ENCODE data around the gene XRRA1.

The XRRA1 gene

DNA sequence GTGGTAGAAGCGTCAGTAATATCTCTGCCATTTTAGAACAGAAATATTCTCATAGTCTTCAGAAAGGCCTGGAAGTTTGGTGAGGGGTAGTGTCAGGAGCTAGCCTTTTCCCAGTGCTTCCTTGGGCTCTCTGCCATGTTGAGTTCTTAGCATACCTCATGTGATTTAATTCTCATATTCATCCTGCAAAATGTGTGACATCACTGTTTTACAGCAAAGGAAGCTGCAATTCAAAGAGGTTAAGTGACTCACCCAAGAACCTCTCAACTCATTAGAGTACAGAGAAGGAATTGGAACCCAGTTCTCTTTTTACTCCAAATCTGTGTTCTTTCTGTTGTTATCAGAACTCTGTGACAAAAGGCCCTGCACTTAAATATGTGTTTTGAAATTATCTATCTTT lies 128.1 kb downstream of the XRRA1 start:
- CTCF ChIA-PET, result interaction anchor here (0.8 kb wide), 1 partner anchor 12 kb away, joined by 3 read pairs; no protein-coding TSS in a partner anchor
- no peak for DNase-seq
- Mint-ChIP-seq H3K9me3 (peaks cover 20% of the 10 kb centered on the region), H3K27me3 (no peaks in the 10 kb centered on the region), H3K4me1 (peaks cover 23% of the 10 kb centered on the region), H3K27ac (no peak overlapping the region), H3K4me3 (no peak overlapping the region), H3K36me3 (peaks cover 78% of the 10 kb centered on the region)

- H3K4me1 Mint-ChIP-seq, result peaks cover 23% of the 10 kb centered on the region
- H3K27ac Mint-ChIP-seq, result peak overlapping the region; percentile 3
- CTCF ChIA-PET, result interaction anchor here (1.7 kb wide), 1 partner anchor 9 kb away, joined by 3 read pairs; no protein-coding TSS in a partner anchor
- DNase-seq, result no peak
- peaks cover 10% of the 10 kb centered on the region for H3K9me3 Mint-ChIP-seq
- H3K27me3 Mint-ChIP-seq, result no peaks in the 10 kb centered on the region
- H3K36me3 Mint-ChIP-seq, result peaks cover 69% of the 10 kb centered on the region
- H3K4me3 Mint-ChIP-seq, result no peak overlapping the region
Observed at GRCh38 chr11:74819400-74819799, 129.5 kb downstream of the XRRA1 start.

DNA sequence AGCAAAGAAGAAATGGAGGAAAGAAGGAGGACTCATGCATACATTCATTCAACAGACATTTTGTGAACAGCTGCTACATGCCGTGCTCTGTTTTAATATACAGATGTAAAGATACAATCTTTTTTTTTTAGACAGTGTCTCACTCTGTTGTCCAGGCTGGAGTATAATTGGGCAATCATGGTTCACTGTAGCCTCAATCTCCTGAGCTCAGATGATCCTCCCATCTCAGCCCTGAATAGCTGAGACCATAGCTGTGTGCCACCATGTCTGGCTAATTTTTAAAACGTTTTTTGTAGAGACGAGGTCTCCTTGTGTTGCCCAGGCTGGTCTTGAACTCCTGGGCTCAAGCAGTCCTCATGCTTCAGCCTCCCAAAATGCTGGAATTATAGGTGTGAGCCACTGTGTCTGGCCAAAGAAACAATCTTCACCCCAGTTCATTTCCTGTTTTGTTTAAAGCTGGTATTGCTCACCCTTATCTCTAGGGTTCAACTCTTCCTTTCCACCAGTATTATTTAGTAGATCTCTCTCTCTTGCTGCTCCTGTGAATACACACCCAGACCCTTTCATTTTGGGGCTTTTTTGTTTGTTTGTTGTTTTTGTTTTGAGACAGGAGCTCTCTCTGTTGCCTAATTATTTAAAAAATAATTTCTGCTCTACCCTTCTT lies 130.5 kb downstream of the XRRA1 start:
- no peaks in the 10 kb centered on the region for H3K27me3 Mint-ChIP-seq

GRCh38 chr11:74816664-74817063 lies 132.2 kb downstream of the XRRA1 start:
- H3K27me3 Mint-ChIP-seq, result no peaks in the 10 kb centered on the region
- CTCF ChIA-PET, result no interaction called here
- no peak overlapping the region for H3K27ac Mint-ChIP-seq

More for the DNA sequence above, 130.5 kb downstream of the XRRA1 start:
- H3K27ac Mint-ChIP-seq, result peak overlapping the region; percentile 0
- CTCF ChIA-PET, result interaction anchor here (1.7 kb wide), 1 partner anchor 9 kb away, joined by 3 read pairs; no protein-coding TSS in a partner anchor
- no peaks in the 10 kb centered on the region for H3K9me3 Mint-ChIP-seq
- DNase-seq, result no peak
- H3K4me3 Mint-ChIP-seq, result no peak overlapping the region
- peaks cover 23% of the 10 kb centered on the region for H3K4me1 Mint-ChIP-seq
- H3K36me3 Mint-ChIP-seq, result peaks cover 60% of the 10 kb centered on the region

DNA sequence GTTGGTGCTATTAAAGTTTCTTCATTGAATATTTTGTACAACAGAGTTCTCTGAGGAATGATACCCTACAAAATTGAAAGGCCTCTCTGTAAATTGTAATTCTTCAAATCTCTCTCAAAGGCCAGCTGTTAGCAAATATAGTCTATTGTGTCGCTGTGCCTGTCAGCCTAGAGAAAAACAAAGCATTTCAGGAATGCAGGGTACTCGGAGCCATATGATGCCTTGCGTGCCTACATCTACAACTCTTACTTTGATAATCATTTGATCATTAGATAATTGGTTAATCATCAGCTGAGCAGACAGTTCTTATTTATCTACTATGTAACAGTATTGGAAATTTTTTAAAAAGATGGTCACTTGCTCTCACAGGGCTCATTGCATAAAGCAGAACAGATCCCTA lies 132.9 kb downstream of the XRRA1 start:
- Mint-ChIP-seq H3K27me3 (no peaks in the 10 kb centered on the region), H3K4me1 (peaks cover 23% of the 10 kb centered on the region), H3K36me3 (peaks cover 51% of the 10 kb centered on the region), H3K27ac (no peak overlapping the region), H3K9me3 (no peaks in the 10 kb centered on the region), H3K4me3 (no peak overlapping the region)
- DNase-seq, result no peak
- CTCF ChIA-PET, result no interaction called here

More at GRCh38 chr11:74816664-74817063, 132.2 kb downstream of the XRRA1 start:
- no peaks in the 10 kb centered on the region for H3K9me3 Mint-ChIP-seq
- peaks cover 23% of the 10 kb centered on the region for H3K4me1 Mint-ChIP-seq
- no peak for DNase-seq
- H3K4me3 Mint-ChIP-seq, result no peak overlapping the region
- peaks cover 55% of the 10 kb centered on the region for H3K36me3 Mint-ChIP-seq

GRCh38 chr11:74809801-74810200 lies 139.1 kb downstream of the XRRA1 start:
- CTCF ChIA-PET, result no interaction called here

DNA sequence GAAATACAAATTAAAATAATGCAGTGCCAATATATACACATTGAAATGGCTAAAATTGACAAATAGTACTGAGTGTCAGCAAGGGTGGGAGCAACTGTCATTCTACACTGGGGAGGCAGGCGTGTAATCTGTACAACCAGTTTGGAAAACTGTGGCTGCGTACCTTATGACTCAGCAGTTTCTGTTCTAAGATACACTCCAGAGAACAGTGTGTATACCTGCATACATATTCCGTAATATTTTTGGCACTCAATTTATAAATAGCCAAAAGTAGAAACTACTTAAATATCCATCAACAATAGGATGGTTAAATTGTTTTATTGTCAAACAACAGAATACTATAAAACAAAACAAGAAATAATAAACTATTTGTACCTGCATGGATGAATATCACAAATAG lies 142.6 kb downstream of the XRRA1 start:
- H3K4me3 Mint-ChIP-seq, result no peak overlapping the region
- H3K4me1 Mint-ChIP-seq, result peaks cover 6% of the 10 kb centered on the region
- no peak for DNase-seq
- no peaks in the 10 kb centered on the region for H3K36me3 Mint-ChIP-seq
- no peaks in the 10 kb centered on the region for H3K27me3 Mint-ChIP-seq
- no peaks in the 10 kb centered on the region for H3K9me3 Mint-ChIP-seq
- CTCF ChIA-PET, result interaction anchor here (1.1 kb wide), 1 partner anchor 104 kb away, joined by 4 read pairs; no protein-coding TSS in a partner anchor
- H3K27ac Mint-ChIP-seq, result no peak overlapping the region

More at GRCh38 chr11:74809801-74810200, 139.1 kb downstream of the XRRA1 start:
- no peaks in the 10 kb centered on the region for H3K27me3 Mint-ChIP-seq
- peaks cover 6% of the 10 kb centered on the region for H3K4me1 Mint-ChIP-seq
- no peaks in the 10 kb centered on the region for H3K9me3 Mint-ChIP-seq
- peaks cover 7% of the 10 kb centered on the region for H3K36me3 Mint-ChIP-seq
- H3K27ac Mint-ChIP-seq, result no peak overlapping the region
- H3K4me3 Mint-ChIP-seq, result no peak overlapping the region
- DNase-seq, result no peak

DNA sequence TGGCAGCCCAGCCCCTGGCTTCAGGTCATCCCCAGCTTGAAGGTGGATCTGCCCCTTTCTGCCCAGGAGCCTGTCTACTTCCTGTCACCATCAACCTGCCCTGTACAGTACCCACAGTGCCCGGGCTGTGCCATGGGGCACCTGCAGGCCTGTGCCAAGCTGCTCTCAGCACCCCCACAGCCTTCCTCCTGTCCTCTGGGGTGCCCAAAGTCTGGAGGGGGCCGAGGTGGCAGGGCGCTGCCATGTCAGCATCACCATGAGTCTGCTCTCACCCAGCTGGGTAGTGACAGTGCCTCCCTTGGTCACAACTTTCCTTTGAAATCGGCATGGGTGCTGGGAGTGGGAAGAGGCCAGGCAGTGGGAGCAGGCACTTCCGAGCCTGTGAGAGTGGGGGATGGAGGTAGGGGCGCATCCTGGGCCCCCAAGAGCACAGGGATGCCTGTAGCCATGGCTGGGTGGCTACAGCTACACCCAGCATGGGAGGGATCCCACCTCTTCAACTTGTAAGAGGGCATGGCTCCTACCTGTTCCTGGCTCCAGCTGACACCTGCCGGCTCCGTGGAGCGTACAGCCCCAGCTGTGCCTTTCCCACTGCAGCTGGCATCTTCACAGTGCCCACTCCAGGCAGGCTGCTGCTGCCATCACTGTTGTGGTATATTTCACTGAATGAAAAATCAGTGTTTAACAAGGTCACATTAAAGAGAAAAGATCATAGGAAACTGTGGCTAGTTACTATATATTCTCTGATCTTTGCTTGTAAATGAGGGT lies 157.4 kb downstream of the XRRA1 start:
- no peaks in the 10 kb centered on the region for H3K4me1 Mint-ChIP-seq
- CTCF ChIA-PET, result no interaction called here
- no peaks in the 10 kb centered on the region for H3K27me3 Mint-ChIP-seq
- H3K27ac Mint-ChIP-seq, result no peak overlapping the region
- no peak overlapping the region for H3K4me3 Mint-ChIP-seq
- no peak for DNase-seq
- H3K36me3 Mint-ChIP-seq, result peaks cover 46% of the 10 kb centered on the region
- H3K9me3 Mint-ChIP-seq, result peaks cover 6% of the 10 kb centered on the region

Data from activated naive CD4-positive, alpha-beta T cell treated with anti-CD3 and anti-CD28 coated beads, Interleukin-2, amount 10 ng/mL, durations not matched to agents 7 days and 5 days (primary cell).